ENCODE data around the gene LRRC56. TPM values are rescaled to one million over a fixed set of nuclear protein-coding genes. Genes with fewer than 3 reads are reported as not detected.

Gene LRRC56
- total RNA-seq, 1 donor from 2014 or later = 0.26 TPM

DNA sequence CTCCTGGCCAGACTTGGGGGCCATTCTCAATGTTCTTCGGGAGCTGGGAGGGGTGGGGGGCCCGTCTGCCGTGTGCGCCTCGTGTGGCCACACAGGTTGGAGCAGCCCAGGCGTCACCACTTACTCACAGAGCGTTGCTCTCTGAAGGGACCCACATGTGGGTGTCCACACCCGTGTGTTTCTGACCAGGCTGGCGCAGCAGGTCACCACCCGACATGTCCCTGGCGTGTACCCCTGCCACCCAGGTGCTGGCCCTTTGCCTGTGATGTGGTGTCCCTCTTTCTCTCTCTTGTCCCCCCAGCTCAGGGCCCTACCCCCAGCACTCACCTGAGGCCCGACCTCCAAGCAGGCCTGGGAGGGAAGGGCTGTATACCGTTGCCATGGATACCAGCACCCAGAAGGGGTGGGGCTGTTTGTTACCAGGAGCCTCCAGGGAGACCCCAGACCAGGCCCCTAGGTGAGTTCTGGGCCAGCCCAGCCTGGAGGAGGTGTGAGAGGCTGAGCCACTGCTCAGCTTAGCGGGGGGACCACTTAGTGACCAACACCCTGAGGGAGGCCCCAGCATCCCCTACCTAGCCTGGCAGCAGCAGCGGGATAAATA is 21.8 kb downstream of the LRRC56 start:
- TF ChIP-seq CTCF (IDR thresholded peaks at IDR 0.05; ENCODE audit: insufficient read depth, low read length, severe bottlenecking) = no peak
- no peak overlapping the region for H3K4me3 ChIP-seq (ENCODE audit: low read depth, low read length)
- FAIRE-seq (no peak), DNase-seq (ENCODE audit: low read depth) (no peak)
- H3K36me3 ChIP-seq (ENCODE audit: control insufficient read depth, insufficient read depth, low read length) = peaks cover 16% of the 10 kb centered on the region
- no peaks in the 10 kb centered on the region for H3K27me3 ChIP-seq (ENCODE audit: control insufficient read depth, insufficient read depth, low read length)

- Histone ChIP-seq H3K4me3 (ENCODE audit: low read depth, low read length) (peak overlapping the region; percentile 46), H3K27me3 (ENCODE audit: control insufficient read depth, insufficient read depth, low read length) (no peaks in the 10 kb centered on the region), H3K36me3 (ENCODE audit: control insufficient read depth, insufficient read depth, low read length) (peaks cover 16% of the 10 kb centered on the region)
- no peak for DNase-seq (ENCODE audit: low read depth)
- no peak for FAIRE-seq
- no peak for TF ChIP-seq CTCF (IDR thresholded peaks at IDR 0.05; ENCODE audit: insufficient read depth, low read length, severe bottlenecking)
These were observed 22.5 kb downstream of the LRRC56 start for GRCh38 chr11:559712-560304.

DNA sequence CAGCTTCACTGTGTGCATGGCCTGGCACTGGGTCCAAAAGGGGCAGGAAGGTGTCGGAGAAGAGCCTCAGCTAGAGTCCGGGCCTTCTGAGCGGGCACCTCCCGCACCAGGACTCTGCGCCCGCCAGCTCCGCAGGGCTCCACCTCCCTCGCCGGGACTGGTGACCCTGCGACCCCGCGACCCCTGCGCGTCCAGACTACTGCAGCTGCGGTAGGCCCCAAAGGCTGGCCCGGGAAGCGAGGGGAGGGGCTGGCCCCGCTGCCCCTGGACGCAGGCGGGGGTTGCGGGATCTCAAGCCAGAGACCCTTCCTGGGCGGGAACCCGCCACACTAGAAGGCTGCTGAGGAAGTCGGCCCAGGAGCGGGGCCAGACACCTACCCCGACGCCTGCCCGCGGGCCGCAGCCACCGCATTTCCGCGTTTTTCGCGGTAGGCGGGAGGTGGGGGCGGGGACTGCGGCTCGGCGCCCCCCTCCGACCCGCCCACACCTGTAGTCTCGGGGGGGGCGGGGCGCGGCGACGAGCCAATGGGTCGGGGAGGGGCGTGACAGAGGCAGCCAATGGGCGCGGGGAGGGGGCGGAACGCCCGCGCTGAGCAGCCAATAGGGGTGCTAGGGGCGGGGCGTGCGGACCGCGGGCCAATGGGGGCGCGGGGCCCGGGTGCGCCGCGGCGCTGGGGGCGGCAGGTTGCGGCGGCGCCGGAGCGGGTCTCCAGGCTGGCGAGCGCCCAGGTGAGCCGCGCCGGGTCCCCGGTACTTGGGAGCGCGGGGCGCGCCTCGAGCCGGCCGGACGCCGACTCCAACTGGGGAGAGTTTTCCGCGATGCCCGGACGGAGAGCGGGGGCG is 23.2 kb downstream of the LRRC56 start, which contains the start of the genes LMNTD2 and RASSF7:
Gene LMNTD2 (minus strand): TSS at position 434 of the 843 bp plus-strand sequence. CDS start 22 bp downstream, at position 412.
Gene RASSF7 (plus strand): TSS at position 666 of the 843 bp plus-strand sequence. CDS start 799 bp downstream, outside the sequence.
- DNase-seq (ENCODE audit: low read depth) (peak; percentile 64), FAIRE-seq (no peak)
- H3K36me3 ChIP-seq (ENCODE audit: control insufficient read depth, insufficient read depth, low read length) = peaks cover 16% of the 10 kb centered on the region
- no peaks in the 10 kb centered on the region for H3K27me3 ChIP-seq (ENCODE audit: control insufficient read depth, insufficient read depth, low read length)
- H3K4me3 ChIP-seq (ENCODE audit: low read depth, low read length) = peak within 1 kb of the TSS; percentile 70
- no peak for TF ChIP-seq CTCF (IDR thresholded peaks at IDR 0.05; ENCODE audit: insufficient read depth, low read length, severe bottlenecking)

DNA sequence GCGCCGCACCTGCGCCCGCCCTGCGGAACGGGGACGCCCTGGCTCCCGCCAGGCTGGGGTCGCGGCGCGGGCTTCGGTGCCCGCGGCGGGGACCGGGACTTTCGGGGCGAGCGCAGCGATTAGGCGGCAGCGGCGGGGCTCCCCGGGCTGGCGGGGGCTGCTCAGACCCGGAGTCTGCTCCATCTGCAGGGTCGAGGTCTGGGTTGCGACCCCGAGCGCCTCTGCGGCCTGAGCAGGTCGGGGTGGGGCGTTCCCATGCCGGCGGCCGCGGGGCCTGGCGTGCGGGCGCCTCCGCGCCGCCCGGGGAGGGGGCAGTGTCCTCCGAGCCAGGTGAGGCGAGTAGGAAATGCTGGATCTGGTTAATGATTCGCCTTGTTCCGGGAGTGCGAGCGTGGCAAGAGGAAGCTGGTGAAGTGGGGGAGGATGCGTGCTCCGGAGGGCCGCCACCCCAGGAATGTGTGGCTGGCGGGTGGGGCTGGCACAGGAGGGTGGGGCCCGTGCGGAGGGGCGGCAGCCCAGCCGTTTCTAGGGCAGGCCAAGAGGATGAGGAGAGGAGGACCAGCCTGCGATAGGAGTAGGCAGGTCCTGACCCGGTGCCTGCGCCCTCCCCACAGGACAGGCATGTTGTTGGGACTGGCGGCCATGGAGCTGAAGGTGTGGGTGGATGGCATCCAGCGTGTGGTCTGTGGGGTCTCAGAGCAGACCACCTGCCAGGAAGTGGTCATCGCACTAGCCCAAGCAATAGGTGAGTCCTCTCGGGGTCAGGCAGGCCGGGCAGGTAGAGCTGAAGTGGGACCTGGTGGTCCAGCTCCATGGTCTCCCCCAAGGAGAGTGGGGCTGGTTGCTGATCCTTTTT is 24.0 kb downstream of the LRRC56 start:
- FAIRE-seq (no peak), DNase-seq (ENCODE audit: low read depth) (peak; percentile 57)
- no peak for TF ChIP-seq CTCF (IDR thresholded peaks at IDR 0.05; ENCODE audit: insufficient read depth, low read length, severe bottlenecking)
- Histone ChIP-seq H3K36me3 (ENCODE audit: control insufficient read depth, insufficient read depth, low read length) (peaks cover 21% of the 10 kb centered on the region), H3K27me3 (ENCODE audit: control insufficient read depth, insufficient read depth, low read length) (no peaks in the 10 kb centered on the region), H3K4me3 (ENCODE audit: low read depth, low read length) (peak overlapping the region; percentile 70)

DNA sequence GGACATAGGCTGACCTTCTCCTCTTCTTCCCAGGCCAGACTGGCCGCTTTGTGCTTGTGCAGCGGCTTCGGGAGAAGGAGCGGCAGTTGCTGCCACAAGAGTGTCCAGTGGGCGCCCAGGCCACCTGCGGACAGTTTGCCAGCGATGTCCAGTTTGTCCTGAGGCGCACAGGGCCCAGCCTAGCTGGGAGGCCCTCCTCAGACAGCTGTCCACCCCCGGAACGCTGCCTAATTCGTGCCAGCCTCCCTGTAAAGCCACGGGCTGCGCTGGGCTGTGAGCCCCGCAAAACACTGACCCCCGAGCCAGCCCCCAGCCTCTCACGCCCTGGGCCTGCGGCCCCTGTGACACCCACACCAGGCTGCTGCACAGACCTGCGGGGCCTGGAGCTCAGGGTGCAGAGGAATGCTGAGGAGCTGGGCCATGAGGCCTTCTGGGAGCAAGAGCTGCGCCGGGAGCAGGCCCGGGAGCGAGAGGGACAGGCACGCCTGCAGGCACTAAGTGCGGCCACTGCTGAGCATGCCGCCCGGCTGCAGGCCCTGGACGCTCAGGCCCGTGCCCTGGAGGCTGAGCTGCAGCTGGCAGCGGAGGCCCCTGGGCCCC is 24.8 kb downstream of the LRRC56 start:
- FAIRE-seq = no peak
- no peak for TF ChIP-seq CTCF (IDR thresholded peaks at IDR 0.05; ENCODE audit: insufficient read depth, low read length, severe bottlenecking)
- peak overlapping the region; percentile 70 for H3K4me3 ChIP-seq (ENCODE audit: low read depth, low read length)

More for the DNA sequence above, 24.8 kb downstream of the LRRC56 start:
- Histone ChIP-seq H3K27me3 (ENCODE audit: control insufficient read depth, insufficient read depth, low read length) (no peaks in the 10 kb centered on the region), H3K36me3 (ENCODE audit: control insufficient read depth, insufficient read depth, low read length) (peaks cover 23% of the 10 kb centered on the region)
- no peak for DNase-seq (ENCODE audit: low read depth)

All from bronchial epithelial cell (primary cell).